HEK293 (cell line): ENCODE data around the gene SLC7A10.

ENCODE experiments used
- MZF1 ChIP-seq: fragments of 450-650 bp; formaldehyde crosslinking; IDR thresholded peaks from 2 replicates; pipeline ENCODE4 v1.5.1; 2017; ENCODE audit warnings: missing biosample characterization, missing genetic modification characterization, borderline replicate concordance
- ZNF776 ChIP-seq: fragments of 450-650 bp; formaldehyde crosslinking; IDR thresholded peaks from 2 replicates; pipeline ENCODE4 v1.5.0; 2017; ENCODE audit warnings: missing biosample characterization, missing genetic modification characterization, borderline replicate concordance
- TF ChIP-seq, protein P1 (sequence below): fragments of 450-650 bp; formaldehyde crosslinking; IDR thresholded peaks from 2 replicates; pipeline ENCODE4 v1.5.1; 2016; ENCODE audit warnings: missing biosample characterization, missing genetic modification characterization

DNA sequence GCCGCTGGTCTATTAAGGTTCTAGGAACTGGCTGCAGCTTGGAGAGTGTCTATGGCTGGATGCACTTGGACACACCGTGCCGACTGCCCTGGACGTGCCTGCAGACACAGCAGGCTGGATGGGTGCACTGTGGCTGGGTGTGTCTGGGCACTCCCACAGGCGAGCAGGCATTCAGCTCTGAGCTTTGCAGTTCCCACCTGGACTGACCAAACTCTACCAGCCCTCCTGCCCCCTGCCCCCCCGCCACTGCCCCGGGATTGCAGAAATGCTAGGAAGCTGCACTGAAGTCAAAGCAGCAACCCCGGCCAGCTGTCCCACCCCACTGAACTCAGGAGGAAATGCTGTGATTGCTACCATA lies 38.5 kb downstream of the SLC7A10 start:
- TF ChIP-seq, protein P1, sequence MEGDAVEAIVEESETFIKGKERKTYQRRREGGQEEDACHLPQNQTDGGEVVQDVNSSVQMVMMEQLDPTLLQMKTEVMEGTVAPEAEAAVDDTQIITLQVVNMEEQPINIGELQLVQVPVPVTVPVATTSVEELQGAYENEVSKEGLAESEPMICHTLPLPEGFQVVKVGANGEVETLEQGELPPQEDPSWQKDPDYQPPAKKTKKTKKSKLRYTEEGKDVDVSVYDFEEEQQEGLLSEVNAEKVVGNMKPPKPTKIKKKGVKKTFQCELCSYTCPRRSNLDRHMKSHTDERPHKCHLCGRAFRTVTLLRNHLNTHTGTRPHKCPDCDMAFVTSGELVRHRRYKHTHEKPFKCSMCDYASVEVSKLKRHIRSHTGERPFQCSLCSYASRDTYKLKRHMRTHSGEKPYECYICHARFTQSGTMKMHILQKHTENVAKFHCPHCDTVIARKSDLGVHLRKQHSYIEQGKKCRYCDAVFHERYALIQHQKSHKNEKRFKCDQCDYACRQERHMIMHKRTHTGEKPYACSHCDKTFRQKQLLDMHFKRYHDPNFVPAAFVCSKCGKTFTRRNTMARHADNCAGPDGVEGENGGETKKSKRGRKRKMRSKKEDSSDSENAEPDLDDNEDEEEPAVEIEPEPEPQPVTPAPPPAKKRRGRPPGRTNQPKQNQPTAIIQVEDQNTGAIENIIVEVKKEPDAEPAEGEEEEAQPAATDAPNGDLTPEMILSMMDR (tag by site-specific recombination) = no peak
- TF ChIP-seq ZNF776 (tag by site-specific recombination) = no peak
- TF ChIP-seq MZF1 (tag by site-specific recombination) = no peak
